Caco-2 (cell line): Measurements from ENCODE around the gene TBC1D8. TPM values are rescaled to one million over a fixed set of nuclear protein-coding genes. Genes with fewer than 3 reads are reported as not detected.

ENCODE experiments used
- BruUV-seq: library from RNA; stranded (reverse); fragments of 400-500 nt; replicated peaks from 2 replicates; lab custom pipeline; 2021; lab: Mats Ljungman, UMichigan
- CTCF ChIA-PET: fragments of 300-600 bp; sonication (Branson Sonifier 250); formaldehyde crosslinking; loops from one replicate; lab custom pipeline; 2022; ENCODE audit warnings: antibody characterized with exemption; lab: Charles Lee
- POLR2A ChIA-PET: fragments of 300-600 bp; sonication (Branson Sonifier 250); formaldehyde crosslinking; loops from one replicate; lab custom pipeline; 2022; ENCODE audit warnings: antibody characterized with exemption; lab: Charles Lee
- DNase-seq, 2 experiments: peaks; one replicate each; pipeline versions ENCODE4 v3.0.0 to v3.0.0-alpha.2; 2020 to 2022
- H3K27me3 ChIP-seq: replicated peaks from 2 replicates; pipeline ENCODE4 v1.6.0; 2011; ENCODE audit warnings: low read length; ENCODE audit not compliant: control insufficient read depth, insufficient read depth
- H3K36me3 ChIP-seq: 2 replicates; pipeline ENCODE4 v1.5.1; 2011; ENCODE audit warnings: low read length; ENCODE audit not compliant: control insufficient read depth, insufficient read depth
- H3K4me1 ChIP-seq: fragments of 250-450 bp; sonication (Bioruptor Pico); 2 replicates; pipeline ENCODE4 v1.5.1; 2020; ENCODE audit warnings: mild to moderate bottlenecking
- H3K4me3 ChIP-seq: 2 replicates; pipeline ENCODE4 v1.5.1; 2011; ENCODE audit warnings: low read depth, mild to moderate bottlenecking, control low read depth, low read length
- H3K9me3 ChIP-seq: fragments of 250-450 bp; sonication (Bioruptor Pico); 2 replicates; pipeline ENCODE4 v1.5.1; 2020; ENCODE audit warnings: mild to moderate bottlenecking, moderate library complexity
- H3K27ac Mint-ChIP-seq: one replicate; pipeline ENCODE4 v1.8.0; 2022; ENCODE audit warnings: mixed read lengths; ENCODE audit not compliant: unreplicated experiment
- H3K27me3 Mint-ChIP-seq: one replicate; pipeline ENCODE4 v1.8.0; 2022; ENCODE audit warnings: mixed read lengths; ENCODE audit not compliant: insufficient read depth, unreplicated experiment
- H3K36me3 Mint-ChIP-seq: one replicate; pipeline ENCODE4 v1.8.0; 2022; ENCODE audit warnings: mild to moderate bottlenecking, mixed read lengths; ENCODE audit not compliant: insufficient read depth, unreplicated experiment
- H3K4me1 Mint-ChIP-seq: one replicate; pipeline ENCODE4 v1.8.0; 2022; ENCODE audit warnings: low read depth, mixed read lengths; ENCODE audit not compliant: unreplicated experiment
- H3K4me3 Mint-ChIP-seq: one replicate; pipeline ENCODE4 v1.8.0; 2022; ENCODE audit warnings: mild to moderate bottlenecking, moderate library complexity, mixed read lengths; ENCODE audit not compliant: unreplicated experiment
- H3K9me3 Mint-ChIP-seq: one replicate; pipeline ENCODE4 v1.8.0; 2022; ENCODE audit warnings: mixed read lengths; ENCODE audit not compliant: unreplicated experiment
- intact Hi-C: fragments of 100-400 bp; cut with micrococcal nuclease; formaldehyde crosslinking; loops from one replicate; pipeline ENCODE4 v1.10.0; 2022; ENCODE audit not compliant: unreplicated experiment
- total RNA-seq: library from RNA; stranded (reverse); gene quantifications from 2 replicates; pipeline ENCODE4 v1.2.3, GENCODE V29; 2022
- TF ChIP-seq, protein P1 (sequence below), 2 experiments: fragments of 200-600 bp in 1 of 2; IDR thresholded peaks; 1 replicate in 1 of 2; 2 replicates in 1 of 2; pipeline versions ENCODE4 v1.5.1 to v1.8.0; 2011 to 2022; ENCODE audit warnings: antibody characterized with exemption in 1 of 2, control low read depth in 1 of 2, inconsistent platforms in 1 of 2, low read depth in 1 of 2, low read length in 1 of 2, mild to moderate bottlenecking in 1 of 2, moderate library complexity in 1 of 2; ENCODE audit not compliant: insufficient read depth in 1 of 2, severe bottlenecking in 1 of 2, unreplicated experiment in 1 of 2

The TBC1D8 gene
- total RNA-seq, 1 experiment from 2014 or later = 29.5 TPM

- DNase-seq = no peak
- peak overlapping the region; percentile 64 for H3K4me3 Mint-ChIP-seq
- intact Hi-C loops = loop anchor here (2.0 kb wide), 1 partner anchor 25 kb away; the partner anchor contains the start of gene TBC1D8
- H3K9me3 Mint-ChIP-seq = no peaks in the 10 kb centered on the region
- H3K27me3 ChIP-seq = no peaks in the 10 kb centered on the region
- no peaks in the 10 kb centered on the region; the same call in 1 of the 2 replicates for H3K9me3 ChIP-seq
- no peaks in the 10 kb centered on the region for H3K36me3 Mint-ChIP-seq
- H3K4me3 ChIP-seq = no peak overlapping the region
- H3K27me3 Mint-ChIP-seq = no peaks in the 10 kb centered on the region
- BruUV-seq = no TSS peak
- POLR2A ChIA-PET = no interaction called here
- TF ChIP-seq, protein P1, sequence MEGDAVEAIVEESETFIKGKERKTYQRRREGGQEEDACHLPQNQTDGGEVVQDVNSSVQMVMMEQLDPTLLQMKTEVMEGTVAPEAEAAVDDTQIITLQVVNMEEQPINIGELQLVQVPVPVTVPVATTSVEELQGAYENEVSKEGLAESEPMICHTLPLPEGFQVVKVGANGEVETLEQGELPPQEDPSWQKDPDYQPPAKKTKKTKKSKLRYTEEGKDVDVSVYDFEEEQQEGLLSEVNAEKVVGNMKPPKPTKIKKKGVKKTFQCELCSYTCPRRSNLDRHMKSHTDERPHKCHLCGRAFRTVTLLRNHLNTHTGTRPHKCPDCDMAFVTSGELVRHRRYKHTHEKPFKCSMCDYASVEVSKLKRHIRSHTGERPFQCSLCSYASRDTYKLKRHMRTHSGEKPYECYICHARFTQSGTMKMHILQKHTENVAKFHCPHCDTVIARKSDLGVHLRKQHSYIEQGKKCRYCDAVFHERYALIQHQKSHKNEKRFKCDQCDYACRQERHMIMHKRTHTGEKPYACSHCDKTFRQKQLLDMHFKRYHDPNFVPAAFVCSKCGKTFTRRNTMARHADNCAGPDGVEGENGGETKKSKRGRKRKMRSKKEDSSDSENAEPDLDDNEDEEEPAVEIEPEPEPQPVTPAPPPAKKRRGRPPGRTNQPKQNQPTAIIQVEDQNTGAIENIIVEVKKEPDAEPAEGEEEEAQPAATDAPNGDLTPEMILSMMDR (IDR thresholded peaks at IDR 0.05; ENCODE audit: insufficient read depth in 1 of 2, low read depth in 1 of 2, low read length in 1 of 2, severe bottlenecking in 1 of 2, unreplicated experiment in 1 of 2) = no peak
- H3K4me1 Mint-ChIP-seq = peaks cover 52% of the 10 kb centered on the region
- CTCF ChIA-PET = no interaction called here
- H3K36me3 ChIP-seq = no peaks in the 10 kb centered on the region
- H3K4me1 ChIP-seq = peaks cover 65% of the 10 kb centered on the region
- H3K27ac Mint-ChIP-seq = peak overlapping the region; percentile 86
These were observed 25.4 kb downstream of the TBC1D8 start for GRCh38 chr2:101125808-101126207.

- no peaks in the 10 kb centered on the region for H3K27me3 Mint-ChIP-seq
- Histone ChIP-seq H3K9me3 (no peaks in the 10 kb centered on the region; the same call in 1 of the 2 replicates), H3K36me3 (no peaks in the 10 kb centered on the region), H3K4me3 (no peak overlapping the region), H3K27me3 (no peaks in the 10 kb centered on the region), H3K4me1 (peaks cover 69% of the 10 kb centered on the region)
- CTCF ChIA-PET = no interaction called here
- H3K4me3 Mint-ChIP-seq = peak overlapping the region; percentile 64
- H3K4me1 Mint-ChIP-seq = peaks cover 52% of the 10 kb centered on the region
- no peak for DNase-seq
- TF ChIP-seq, protein P1 (IDR thresholded peaks at IDR 0.05; ENCODE audit: insufficient read depth in 1 of 2, low read depth in 1 of 2, low read length in 1 of 2, severe bottlenecking in 1 of 2, unreplicated experiment in 1 of 2) = no peak
- BruUV-seq = TSS peak; percentile 65
- no peaks in the 10 kb centered on the region for H3K9me3 Mint-ChIP-seq
- POLR2A ChIA-PET = no interaction called here
- intact Hi-C loops = loop anchor here (2.0 kb wide), 1 partner anchor 25 kb away; the partner anchor contains the start of gene TBC1D8
- no peaks in the 10 kb centered on the region for H3K36me3 Mint-ChIP-seq
- H3K27ac Mint-ChIP-seq = peak overlapping the region; percentile 86
These were observed 25.8 kb downstream of the TBC1D8 start for GRCh38 chr2:101125374-101125773.

DNA sequence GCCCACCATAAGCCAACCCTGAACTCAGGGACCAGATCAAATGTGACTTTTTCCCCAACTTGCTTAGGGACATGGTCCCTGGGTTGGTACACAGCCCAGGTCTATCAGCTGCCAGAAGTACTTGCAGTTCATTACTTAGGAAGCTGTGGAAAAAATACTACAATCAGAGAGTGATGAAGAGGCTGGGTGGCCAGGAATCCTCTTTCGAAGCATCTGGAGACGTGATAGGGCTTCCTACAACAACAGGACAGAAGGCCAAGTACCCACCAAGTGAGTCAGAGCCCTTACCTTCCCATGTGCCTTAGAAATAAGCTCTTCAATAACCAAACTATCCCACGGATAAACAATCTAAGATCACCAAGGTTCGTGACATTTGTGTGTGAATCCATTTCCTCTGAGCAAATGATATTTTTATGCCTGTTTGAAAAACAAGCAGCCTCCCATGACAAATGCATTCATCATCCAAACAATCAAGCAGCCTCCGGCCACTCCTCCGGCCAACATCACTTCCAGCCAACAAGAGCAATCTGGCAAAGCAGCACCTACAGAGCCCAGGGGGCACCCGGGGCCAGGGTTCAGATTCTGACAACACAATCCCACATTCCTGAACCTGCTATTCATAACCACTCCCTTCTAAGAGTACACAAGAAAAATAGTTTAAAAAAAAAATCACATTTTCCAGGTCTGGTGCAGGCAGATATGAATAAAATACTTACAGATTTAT, 26.4 kb downstream of the TBC1D8 start:
- Mint-ChIP-seq H3K4me1 (peaks cover 52% of the 10 kb centered on the region), H3K27me3 (no peaks in the 10 kb centered on the region), H3K27ac (peak overlapping the region; percentile 86), H3K9me3 (no peaks in the 10 kb centered on the region), H3K4me3 (peak overlapping the region; percentile 64), H3K36me3 (no peaks in the 10 kb centered on the region)
- DNase-seq = peak; percentile 86 to 93
- H3K9me3 ChIP-seq = no peaks in the 10 kb centered on the region; the same call in 1 of the 2 replicates
- BruUV-seq = TSS peak; percentile 80
- no peaks in the 10 kb centered on the region for H3K36me3 ChIP-seq
- H3K4me3 ChIP-seq = no peak overlapping the region
- POLR2A ChIA-PET = no interaction called here
- H3K27me3 ChIP-seq = no peaks in the 10 kb centered on the region
- H3K4me1 ChIP-seq = peaks cover 73% of the 10 kb centered on the region
- TF ChIP-seq, protein P1 (IDR thresholded peaks at IDR 0.05; ENCODE audit: insufficient read depth in 1 of 2, low read depth in 1 of 2, low read length in 1 of 2, severe bottlenecking in 1 of 2, unreplicated experiment in 1 of 2) = no peak
- intact Hi-C loops = loop anchor here (2.0 kb wide), 1 partner anchor 26 kb away; the partner anchor contains the start of gene TBC1D8
- CTCF ChIA-PET = no interaction called here
